Stimulated activated CD4-positive, alpha-beta T cell treated with anti-CD3 and anti-CD28 coated beads, Interleukin-15, amount 100 ng/mL, for 1 hour (primary cell): ENCODE results near the gene WDR37.
"Not testable (repeated sequence)": the region's sequence is repeated elsewhere in the genome, so short reads cannot be mapped to it uniquely, and the experiment has no call there.

Source experiments
- DNase-seq, 2 donors: peaks; one replicate each; pipeline ENCODE4 v3.0.0-alpha.2; 2020; ENCODE audit warnings: low read depth in 1 of 2, low spot score in 1 of 2

WDR37 gene

GRCh38 chr10:1151076-1152033, 95.2 kb downstream of the WDR37 start:
- DNase-seq = no peak

GRCh38 chr10:1152386-1153250, 96.4 kb downstream of the WDR37 start:
- no peak for DNase-seq

- no peak for DNase-seq
Observed at GRCh38 chr10:1153251-1153763, 97.1 kb downstream of the WDR37 start.

DNA sequence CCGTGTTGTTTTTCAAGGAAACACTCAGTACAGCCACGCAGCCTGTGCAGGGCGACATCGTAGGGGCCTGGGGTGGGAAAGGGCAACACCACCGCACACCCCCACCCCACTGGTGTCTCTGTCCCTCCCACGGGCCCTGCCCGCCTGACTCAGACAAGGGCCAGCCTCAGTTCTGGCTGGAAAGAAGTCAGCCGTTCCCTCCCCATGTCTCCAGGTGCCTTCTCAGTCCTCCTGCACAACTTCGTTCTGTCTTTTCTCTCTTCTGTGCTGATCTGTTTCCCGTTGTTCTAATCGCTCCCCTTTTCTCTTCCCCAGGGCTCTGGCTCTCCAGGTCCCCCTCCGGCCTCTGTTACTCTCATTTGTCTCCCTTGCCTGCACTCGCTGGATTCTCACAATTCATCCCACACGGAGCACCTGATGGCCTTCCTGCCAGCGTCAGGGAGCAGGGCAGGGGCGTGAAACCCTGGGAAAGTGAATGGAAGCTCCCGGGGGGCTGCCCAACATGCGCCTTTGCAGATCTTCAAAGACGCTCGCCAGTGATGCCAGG, 97.7 kb downstream of the WDR37 start:
- DNase-seq = no peak

DNA sequence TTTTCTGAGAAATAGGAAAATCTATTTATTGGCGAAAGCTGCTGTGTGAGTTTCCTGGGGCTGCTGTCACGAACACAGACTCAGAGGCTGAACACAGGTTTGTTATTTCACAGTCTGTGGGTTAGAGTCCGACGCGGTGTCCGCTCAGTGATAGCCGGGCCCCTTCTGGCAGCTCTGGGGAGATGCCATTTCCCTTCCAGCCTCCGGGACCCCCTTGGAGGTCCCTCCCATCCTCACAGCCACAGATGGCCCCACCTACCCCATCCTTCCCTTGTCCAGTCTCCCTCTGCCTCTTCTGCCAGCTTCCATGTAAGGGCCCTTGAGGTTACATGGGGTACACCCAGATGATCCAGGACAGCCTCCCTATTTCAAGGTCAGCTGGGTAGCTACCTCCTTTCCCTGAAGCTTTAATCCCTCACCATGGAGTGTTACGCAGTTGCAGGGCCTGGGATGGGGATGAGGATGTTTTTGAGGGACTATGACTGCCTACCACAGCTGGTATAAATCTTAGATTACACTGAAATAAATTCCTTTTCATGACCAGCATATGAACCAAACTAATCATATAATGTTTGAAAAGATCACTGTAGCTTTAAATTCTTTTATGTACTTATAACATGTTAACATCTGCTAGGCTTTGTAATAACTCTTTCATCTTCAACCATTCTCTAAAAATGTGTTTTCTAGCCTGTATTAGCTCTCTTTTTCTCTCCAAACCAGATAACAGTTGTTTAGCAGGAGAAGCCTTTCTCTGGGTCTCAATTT, 98.5 kb downstream of the WDR37 start:
- DNase-seq = no peak

- no peak for DNase-seq
Observed at GRCh38 chr10:1155791-1156615, 99.8 kb downstream of the WDR37 start.

GRCh38 chr10:1156616-1156886, 100.4 kb downstream of the WDR37 start:
- DNase-seq = no peak

GRCh38 chr10:1156921-1157614, 100.9 kb downstream of the WDR37 start:
- no peak for DNase-seq

DNA sequence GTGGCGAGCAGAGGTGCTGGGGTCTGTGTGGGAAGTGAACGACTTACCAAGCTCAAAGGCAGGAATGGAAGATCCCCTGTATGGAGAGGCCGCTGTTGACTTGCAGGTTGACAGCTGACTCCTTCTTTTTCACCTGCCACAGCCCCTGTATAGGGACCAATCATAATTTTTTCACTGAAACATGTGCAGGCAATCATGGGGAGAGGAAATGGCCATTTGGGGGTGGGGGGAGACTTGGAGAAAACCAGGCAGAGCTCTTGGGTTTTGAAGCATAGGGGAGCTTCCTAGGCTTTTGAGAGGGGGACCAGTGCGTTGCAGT, 101.4 kb downstream of the WDR37 start:
- no peak for DNase-seq

- DNase-seq = no peak
Observed at GRCh38 chr10:1158066-1158465, 101.9 kb downstream of the WDR37 start.

GRCh38 chr10:1158536-1158935, 102.4 kb downstream of the WDR37 start:
- not testable (repeated sequence) for DNase-seq

- DNase-seq = no peak
Observed at GRCh38 chr10:1159131-1160061, 103.2 kb downstream of the WDR37 start.

DNA sequence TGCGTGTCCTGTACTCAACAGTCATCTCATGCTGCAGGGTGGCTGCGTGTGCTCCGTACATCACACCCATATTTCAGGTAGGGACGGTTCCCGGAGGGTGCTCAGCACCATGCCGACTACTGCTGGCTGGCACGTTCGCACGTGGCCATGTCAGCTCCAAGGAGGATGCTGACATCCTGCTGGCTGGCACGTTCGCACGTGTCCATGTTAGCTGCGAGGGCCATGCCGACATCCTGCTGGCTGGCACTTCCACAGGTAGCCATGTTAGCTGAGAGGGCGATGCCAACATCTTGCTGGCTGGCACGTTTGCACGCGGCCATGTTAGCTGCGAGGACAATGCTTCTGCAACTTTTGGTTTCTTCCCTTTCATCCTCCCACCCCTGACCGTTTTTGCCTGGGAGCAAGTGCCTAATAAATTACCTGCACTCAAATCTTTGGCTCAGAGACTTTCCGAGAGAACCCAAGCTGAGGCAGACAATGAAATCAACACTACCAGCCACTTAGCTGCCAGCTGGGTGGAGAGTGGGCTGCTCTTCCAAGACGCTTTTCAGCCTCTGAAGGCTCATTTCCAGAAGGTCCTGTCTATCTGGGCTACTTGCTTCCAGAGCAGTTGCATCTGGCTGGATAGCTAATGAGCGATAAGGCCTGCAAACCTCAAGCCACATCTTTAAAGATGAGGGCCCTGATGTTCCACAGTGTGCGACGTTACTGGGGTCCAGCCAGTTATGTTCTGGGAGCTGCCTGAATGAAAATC, 104.6 kb downstream of the WDR37 start:
- no peak for DNase-seq

GRCh38 chr10:1161315-1161673, 105.1 kb downstream of the WDR37 start:
- not testable (repeated sequence) for DNase-seq

- DNase-seq = no peak
Observed at GRCh38 chr10:1162481-1163203, 106.5 kb downstream of the WDR37 start.

GRCh38 chr10:1163204-1163660, 107.0 kb downstream of the WDR37 start:
- DNase-seq = no peak

DNA sequence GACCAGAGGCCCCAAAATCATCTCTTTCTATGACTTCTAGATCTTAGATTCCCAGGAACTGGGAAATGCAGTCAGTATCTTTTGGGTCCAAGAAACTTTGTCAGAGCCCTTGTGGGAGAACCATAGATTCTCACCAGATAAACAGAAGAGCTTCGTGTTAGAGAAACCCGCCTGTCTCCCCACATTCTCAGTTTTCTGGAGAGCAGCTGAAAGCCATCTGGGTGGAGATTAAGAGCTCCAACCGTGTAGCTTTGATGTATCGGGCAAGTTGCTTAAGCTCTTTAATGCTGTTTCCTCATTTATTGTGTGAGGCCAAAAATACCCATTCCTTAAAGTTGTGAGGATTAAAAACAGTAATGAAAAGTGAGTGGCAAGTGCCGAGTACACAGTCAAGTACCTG, 107.6 kb downstream of the WDR37 start:
- DNase-seq = no peak
